ENCODE data around the gene NIPA2. TPM values are rescaled to one million over a fixed set of nuclear protein-coding genes. Genes with fewer than 3 reads are reported as not detected.

Gene NIPA2
- total RNA-seq, 1 experiment from 2014 or later: 87.2 TPM

DNA sequence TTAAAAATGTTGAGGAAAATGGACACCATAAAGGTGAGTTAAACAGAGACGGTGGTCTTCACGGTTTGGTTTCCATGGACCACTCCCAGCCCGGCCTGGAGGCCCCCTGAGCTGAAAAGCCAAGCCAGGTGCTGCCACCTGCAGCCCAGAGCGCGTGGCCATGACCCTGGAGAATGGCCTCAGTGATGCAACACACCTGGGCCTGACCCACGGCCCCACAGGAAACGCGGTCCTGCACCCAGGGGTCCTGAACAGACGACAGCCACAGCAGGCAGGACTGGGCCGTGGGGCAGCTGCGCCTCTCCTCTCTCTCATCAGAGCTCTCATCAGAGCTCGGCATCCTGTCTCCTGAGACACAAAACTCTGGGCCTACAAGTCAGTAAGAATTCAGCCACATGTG is 64.1 kb downstream of the NIPA2 start:
- Histone ChIP-seq H3K36me3 (ENCODE audit: insufficient read depth, low read length, poor library complexity, severe bottlenecking) (peaks cover 14% of the 10 kb centered on the region), H3K27me3 (replicated peaks; ENCODE audit: insufficient read depth, low read depth, low read length, poor library complexity) (no peaks in the 10 kb centered on the region), H3K4me1 (ENCODE audit: insufficient read depth, low read length, poor library complexity, severe bottlenecking) (no peaks in the 10 kb centered on the region), H3K27ac (ENCODE audit: low read depth, low read length, poor library complexity, severe bottlenecking) (no peak overlapping the region), H3K4me3 (ENCODE audit: low read depth, low read length, poor library complexity, severe bottlenecking) (no peak overlapping the region), H3K9me3 (ENCODE audit: low read depth, low read length, poor library complexity, severe bottlenecking) (no peaks in the 10 kb centered on the region)
- no peak for TF ChIP-seq EZH2 (IDR thresholded peaks at IDR 0.05; ENCODE audit: borderline replicate concordance, low read depth, low read length, poor library complexity, severe bottlenecking)
- TF ChIP-seq, protein P1, sequence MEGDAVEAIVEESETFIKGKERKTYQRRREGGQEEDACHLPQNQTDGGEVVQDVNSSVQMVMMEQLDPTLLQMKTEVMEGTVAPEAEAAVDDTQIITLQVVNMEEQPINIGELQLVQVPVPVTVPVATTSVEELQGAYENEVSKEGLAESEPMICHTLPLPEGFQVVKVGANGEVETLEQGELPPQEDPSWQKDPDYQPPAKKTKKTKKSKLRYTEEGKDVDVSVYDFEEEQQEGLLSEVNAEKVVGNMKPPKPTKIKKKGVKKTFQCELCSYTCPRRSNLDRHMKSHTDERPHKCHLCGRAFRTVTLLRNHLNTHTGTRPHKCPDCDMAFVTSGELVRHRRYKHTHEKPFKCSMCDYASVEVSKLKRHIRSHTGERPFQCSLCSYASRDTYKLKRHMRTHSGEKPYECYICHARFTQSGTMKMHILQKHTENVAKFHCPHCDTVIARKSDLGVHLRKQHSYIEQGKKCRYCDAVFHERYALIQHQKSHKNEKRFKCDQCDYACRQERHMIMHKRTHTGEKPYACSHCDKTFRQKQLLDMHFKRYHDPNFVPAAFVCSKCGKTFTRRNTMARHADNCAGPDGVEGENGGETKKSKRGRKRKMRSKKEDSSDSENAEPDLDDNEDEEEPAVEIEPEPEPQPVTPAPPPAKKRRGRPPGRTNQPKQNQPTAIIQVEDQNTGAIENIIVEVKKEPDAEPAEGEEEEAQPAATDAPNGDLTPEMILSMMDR (conservative IDR thresholded peaks at IDR 0.05; ENCODE audit: low read depth, low read length): no peak
- POLR2A ChIA-PET (ENCODE audit: low non-redundant PET): no interaction called here
- no peak for DNase-seq (ENCODE audit: low spot score)
- CTCF ChIA-PET: no interaction called here
- intact Hi-C loops (cut with micrococcal nuclease; ENCODE audit: unreplicated experiment): no loop called here
- BruUV-seq (replicated peaks): no TSS peak

GRCh38 chr15:22902981-22903380 is 64.5 kb downstream of the NIPA2 start:
- CTCF ChIA-PET: no interaction called here

GRCh38 chr15:22903427-22903826 is 65.0 kb downstream of the NIPA2 start:
- peaks cover 21% of the 10 kb centered on the region for H3K36me3 ChIP-seq (ENCODE audit: insufficient read depth, low read length, poor library complexity, severe bottlenecking)
- intact Hi-C loops (cut with micrococcal nuclease; ENCODE audit: unreplicated experiment): no loop called here
- H3K4me1 ChIP-seq (ENCODE audit: insufficient read depth, low read length, poor library complexity, severe bottlenecking): no peaks in the 10 kb centered on the region
- no peak for TF ChIP-seq EZH2 (IDR thresholded peaks at IDR 0.05; ENCODE audit: borderline replicate concordance, low read depth, low read length, poor library complexity, severe bottlenecking)
- TF ChIP-seq, protein P1 (conservative IDR thresholded peaks at IDR 0.05; ENCODE audit: low read depth, low read length): no peak
- no peak overlapping the region for H3K27ac ChIP-seq (ENCODE audit: low read depth, low read length, poor library complexity, severe bottlenecking)
- no peaks in the 10 kb centered on the region for H3K9me3 ChIP-seq (ENCODE audit: low read depth, low read length, poor library complexity, severe bottlenecking)
- no peak for DNase-seq (ENCODE audit: low spot score)
- no peaks in the 10 kb centered on the region for H3K27me3 ChIP-seq (replicated peaks; ENCODE audit: insufficient read depth, low read depth, low read length, poor library complexity)
- H3K4me3 ChIP-seq (ENCODE audit: low read depth, low read length, poor library complexity, severe bottlenecking): no peak overlapping the region
- BruUV-seq (replicated peaks): no TSS peak
- CTCF ChIA-PET: no interaction called here
- POLR2A ChIA-PET (ENCODE audit: low non-redundant PET): no interaction called here

More at GRCh38 chr15:22902981-22903380, 64.5 kb downstream of the NIPA2 start:
- Histone ChIP-seq H3K36me3 (ENCODE audit: insufficient read depth, low read length, poor library complexity, severe bottlenecking) (peaks cover 18% of the 10 kb centered on the region), H3K9me3 (ENCODE audit: low read depth, low read length, poor library complexity, severe bottlenecking) (no peaks in the 10 kb centered on the region), H3K27ac (ENCODE audit: low read depth, low read length, poor library complexity, severe bottlenecking) (no peak overlapping the region), H3K27me3 (replicated peaks; ENCODE audit: insufficient read depth, low read depth, low read length, poor library complexity) (no peaks in the 10 kb centered on the region), H3K4me3 (ENCODE audit: low read depth, low read length, poor library complexity, severe bottlenecking) (no peak overlapping the region), H3K4me1 (ENCODE audit: insufficient read depth, low read length, poor library complexity, severe bottlenecking) (no peaks in the 10 kb centered on the region)
- TF ChIP-seq, protein P1 (conservative IDR thresholded peaks at IDR 0.05; ENCODE audit: low read depth, low read length): no peak
- TF ChIP-seq EZH2 (IDR thresholded peaks at IDR 0.05; ENCODE audit: borderline replicate concordance, low read depth, low read length, poor library complexity, severe bottlenecking): no peak
- intact Hi-C loops (cut with micrococcal nuclease; ENCODE audit: unreplicated experiment): no loop called here
- no TSS peak for BruUV-seq (replicated peaks)
- DNase-seq (ENCODE audit: low spot score): no peak
- POLR2A ChIA-PET (ENCODE audit: low non-redundant PET): no interaction called here
